Lower leg skin (tissue), 4 donors: ENCODE results near the gene FPGS. TPM values are rescaled to one million over a fixed set of nuclear protein-coding genes. Genes with fewer than 3 reads are reported as not detected.

Experiments used
- DNase-seq, 2 donors: peaks; one replicate each; pipeline ENCODE4 v3.0.0-alpha.2; 2019; ENCODE audit warnings: low spot score in 2 of 2
- H3K4me3 ChIP-seq: fragments of 200-600 bp; sonication (generic); 2 replicates; pipeline ENCODE4 v1.5.1; 2017; ENCODE audit warnings: mild to moderate bottlenecking, low read depth; ENCODE audit not compliant: poor library complexity, severe bottlenecking
- POLR2A ChIP-seq, 2 donors: fragments of 450-650 bp; IDR thresholded peaks; one replicate each; pipeline ENCODE4 v1.6.1; 2016 to 2017; ENCODE audit warnings: antibody characterized with exemption in 2 of 2, mild to moderate bottlenecking in 1 of 2, moderate library complexity in 1 of 2
- WGBS, 2 donors: methylation state at CpG; one replicate each; pipeline ENCODE4 v1.1.5; 2018; 5-methylcytosine and 5-hydroxymethylcytosine counted together
- intact Hi-C: fragments of 100-400 bp; cut with DNase I; formaldehyde crosslinking; loops from one replicate; pipeline ENCODE4 v1.15.0; 2023; ENCODE audit warnings: low total_unique reads
- total RNA-seq, 4 donors: library from RNA; depleted of rRNA; stranded (reverse); fragments of >200 nt; gene quantifications; one replicate each; pipeline ENCODE4 v1.1.0, GENCODE V29; 2016
- TF ChIP-seq, protein P1 (sequence below), 3 donors: fragments of 450-650 bp; IDR thresholded peaks; one replicate each; pipeline ENCODE4 v1.5.1; 2016; ENCODE audit warnings: antibody characterized with exemption in 3 of 3, mild to moderate bottlenecking in 3 of 3, moderate library complexity in 2 of 3

The FPGS gene
- total RNA-seq, 4 donors from 2014 or later, result 21.3 to 46.5 (median 37.4) TPM

DNA sequence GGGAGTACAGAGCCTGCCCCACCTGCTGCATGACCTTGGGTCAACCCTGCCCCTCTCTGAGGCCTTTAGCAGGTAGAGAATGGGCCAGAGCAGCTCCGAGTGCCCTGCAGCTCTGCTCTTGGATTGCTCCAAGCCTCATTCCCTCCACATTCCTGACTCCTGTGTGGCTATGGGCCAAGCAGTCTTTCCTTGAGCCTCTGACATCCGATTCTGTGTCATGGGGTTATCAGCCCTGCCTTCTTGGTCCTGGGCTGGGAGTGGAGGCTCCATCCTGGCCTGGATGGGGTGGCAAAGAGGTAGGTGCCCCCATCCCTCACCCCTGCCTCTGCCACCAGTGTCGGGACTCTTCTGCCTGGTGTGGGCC is 13.7 kb downstream of the FPGS start:
- WGBS, 2 donors, result 73 to 83% methylated on average over 3 of the region's 3 CpGs
- TF ChIP-seq, protein P1, sequence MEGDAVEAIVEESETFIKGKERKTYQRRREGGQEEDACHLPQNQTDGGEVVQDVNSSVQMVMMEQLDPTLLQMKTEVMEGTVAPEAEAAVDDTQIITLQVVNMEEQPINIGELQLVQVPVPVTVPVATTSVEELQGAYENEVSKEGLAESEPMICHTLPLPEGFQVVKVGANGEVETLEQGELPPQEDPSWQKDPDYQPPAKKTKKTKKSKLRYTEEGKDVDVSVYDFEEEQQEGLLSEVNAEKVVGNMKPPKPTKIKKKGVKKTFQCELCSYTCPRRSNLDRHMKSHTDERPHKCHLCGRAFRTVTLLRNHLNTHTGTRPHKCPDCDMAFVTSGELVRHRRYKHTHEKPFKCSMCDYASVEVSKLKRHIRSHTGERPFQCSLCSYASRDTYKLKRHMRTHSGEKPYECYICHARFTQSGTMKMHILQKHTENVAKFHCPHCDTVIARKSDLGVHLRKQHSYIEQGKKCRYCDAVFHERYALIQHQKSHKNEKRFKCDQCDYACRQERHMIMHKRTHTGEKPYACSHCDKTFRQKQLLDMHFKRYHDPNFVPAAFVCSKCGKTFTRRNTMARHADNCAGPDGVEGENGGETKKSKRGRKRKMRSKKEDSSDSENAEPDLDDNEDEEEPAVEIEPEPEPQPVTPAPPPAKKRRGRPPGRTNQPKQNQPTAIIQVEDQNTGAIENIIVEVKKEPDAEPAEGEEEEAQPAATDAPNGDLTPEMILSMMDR (IDR thresholded peaks at IDR 0.05), result no peak
- TF ChIP-seq POLR2A (IDR thresholded peaks at IDR 0.05), result no peak
- no peak for DNase-seq
- intact Hi-C loops, result no loop called here
- H3K4me3 ChIP-seq, result no peak overlapping the region

DNA sequence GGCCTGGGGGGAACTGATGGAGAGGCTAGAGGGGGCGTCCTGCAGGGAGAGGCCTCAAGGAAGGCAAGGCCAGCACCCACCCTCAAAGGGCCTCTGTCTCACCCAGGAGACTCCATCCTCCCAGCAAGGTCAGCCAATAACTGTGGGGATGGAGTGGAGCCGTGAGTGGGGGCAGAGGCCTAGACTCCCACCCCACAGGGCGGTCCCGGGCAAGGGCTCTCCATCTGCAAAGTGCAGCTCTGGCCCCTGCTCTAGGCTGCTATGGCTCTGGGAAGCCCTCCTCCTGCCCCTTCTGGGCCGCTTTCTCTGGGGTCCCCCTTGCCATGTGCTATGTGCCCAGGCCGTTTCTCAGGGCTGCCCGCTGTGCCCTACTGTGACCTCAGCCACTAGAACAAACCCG is 14.0 kb downstream of the FPGS start:
- WGBS, 2 donors, result 79 to 89% methylated on average over 7 to 8 of the region's 8 CpGs
- TF ChIP-seq POLR2A (IDR thresholded peaks at IDR 0.05), result no peak
- TF ChIP-seq, protein P1 (IDR thresholded peaks at IDR 0.05), result no peak
- intact Hi-C loops, result no loop called here
- DNase-seq, result no peak
- H3K4me3 ChIP-seq, result no peak overlapping the region

DNA sequence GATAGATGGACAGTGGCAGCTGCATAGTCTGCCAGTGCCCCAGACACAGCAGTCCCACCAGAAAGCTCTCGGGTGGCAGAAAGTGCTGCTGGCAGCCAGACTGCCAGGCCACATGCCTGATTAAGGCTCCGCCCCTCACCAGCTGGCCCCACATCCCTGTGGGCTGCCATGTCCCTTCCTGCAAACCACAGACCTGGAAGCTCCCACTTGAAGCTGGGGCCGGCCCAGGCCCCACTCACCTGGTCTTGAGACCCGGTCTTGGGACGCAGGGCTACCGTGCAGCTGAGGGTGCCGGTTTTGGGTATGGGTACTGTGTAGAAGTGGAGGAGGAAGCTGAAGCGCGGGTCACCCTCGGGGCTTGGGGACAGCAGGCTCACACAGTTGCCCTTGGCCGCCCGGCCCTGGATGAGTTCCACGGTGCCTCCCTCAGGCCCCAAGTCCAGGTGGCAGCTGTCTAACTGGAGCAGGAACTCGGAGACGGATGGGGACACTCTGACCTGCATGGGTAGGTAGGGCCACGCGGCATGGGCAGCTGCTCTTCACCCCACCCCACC is 15.3 kb downstream of the FPGS start:
- WGBS, 2 donors, result 76 to 81% methylated on average over 16 to 17 of the region's 17 CpGs
- no peak overlapping the region for H3K4me3 ChIP-seq
- no peak for DNase-seq
- TF ChIP-seq, protein P1 (IDR thresholded peaks at IDR 0.05), result no peak
- TF ChIP-seq POLR2A (IDR thresholded peaks at IDR 0.05), result no peak
- intact Hi-C loops, result no loop called here

DNA sequence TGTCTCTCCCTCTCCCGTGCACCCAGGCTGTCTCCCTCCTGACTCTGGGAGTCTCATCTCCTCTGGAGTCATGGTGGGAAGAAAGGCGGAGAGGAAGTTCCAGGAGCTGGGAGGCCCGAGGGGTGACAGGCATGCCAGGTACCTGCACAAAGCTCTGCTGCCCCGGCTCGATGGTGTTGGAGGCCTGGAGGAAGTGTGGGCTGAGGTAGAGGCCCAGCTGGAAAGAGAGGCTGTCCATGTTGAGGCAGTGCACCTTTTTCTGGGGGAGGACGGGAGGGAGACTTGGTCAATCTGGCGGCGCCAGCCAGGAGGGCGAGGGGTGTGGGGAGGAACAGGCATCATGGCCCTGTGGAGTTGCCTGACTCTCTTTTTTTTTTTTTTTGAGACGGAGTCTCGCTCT is 15.9 kb downstream of the FPGS start:
- no peak for DNase-seq
- TF ChIP-seq POLR2A (IDR thresholded peaks at IDR 0.05), result no peak
- TF ChIP-seq, protein P1 (IDR thresholded peaks at IDR 0.05), result no peak
- intact Hi-C loops, result no loop called here
- 89 to 94% methylated on average over 11 of the region's 11 CpGs for WGBS, 2 donors
- H3K4me3 ChIP-seq, result no peak overlapping the region

DNA sequence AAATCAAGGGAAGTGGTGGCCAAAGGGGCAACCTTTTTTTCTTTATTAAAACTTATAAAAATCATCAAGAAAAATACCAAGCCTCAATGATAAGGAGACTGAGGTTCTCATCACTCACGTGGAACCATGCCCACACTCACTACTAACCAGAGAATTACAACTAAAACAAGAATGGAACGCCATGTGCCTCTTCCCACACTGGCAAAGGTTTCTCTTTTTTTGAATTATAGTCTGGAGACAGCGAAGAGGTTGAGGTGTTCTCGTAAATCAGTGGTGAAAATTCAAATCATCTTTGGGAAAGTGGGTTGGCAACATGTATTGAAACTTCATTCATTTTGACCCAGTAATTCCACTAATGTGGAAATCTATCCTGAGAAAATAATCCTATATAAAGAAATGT is 19.4 kb downstream of the FPGS start:
- DNase-seq, result no peak
- intact Hi-C loops, result no loop called here
- 60 to 69% methylated on average over 4 of the region's 4 CpGs for WGBS, 2 donors
- no peak for TF ChIP-seq POLR2A (IDR thresholded peaks at IDR 0.05)
- TF ChIP-seq, protein P1 (IDR thresholded peaks at IDR 0.05), result no peak
- no peak overlapping the region for H3K4me3 ChIP-seq
